Stimulated activated naive CD4-positive, alpha-beta T cell (primary cell): ENCODE results near the gene AMN1.
"Not testable (repeated sequence)": the region's sequence is repeated elsewhere in the genome, so short reads cannot be mapped to it uniquely, and the experiment has no call there.

Experiments used
- DNase-seq, 6 experiments: peaks; one replicate each; lab custom pipeline; 2025; lab: John Stamatoyannopoulos, UW

AMN1 gene

DNA sequence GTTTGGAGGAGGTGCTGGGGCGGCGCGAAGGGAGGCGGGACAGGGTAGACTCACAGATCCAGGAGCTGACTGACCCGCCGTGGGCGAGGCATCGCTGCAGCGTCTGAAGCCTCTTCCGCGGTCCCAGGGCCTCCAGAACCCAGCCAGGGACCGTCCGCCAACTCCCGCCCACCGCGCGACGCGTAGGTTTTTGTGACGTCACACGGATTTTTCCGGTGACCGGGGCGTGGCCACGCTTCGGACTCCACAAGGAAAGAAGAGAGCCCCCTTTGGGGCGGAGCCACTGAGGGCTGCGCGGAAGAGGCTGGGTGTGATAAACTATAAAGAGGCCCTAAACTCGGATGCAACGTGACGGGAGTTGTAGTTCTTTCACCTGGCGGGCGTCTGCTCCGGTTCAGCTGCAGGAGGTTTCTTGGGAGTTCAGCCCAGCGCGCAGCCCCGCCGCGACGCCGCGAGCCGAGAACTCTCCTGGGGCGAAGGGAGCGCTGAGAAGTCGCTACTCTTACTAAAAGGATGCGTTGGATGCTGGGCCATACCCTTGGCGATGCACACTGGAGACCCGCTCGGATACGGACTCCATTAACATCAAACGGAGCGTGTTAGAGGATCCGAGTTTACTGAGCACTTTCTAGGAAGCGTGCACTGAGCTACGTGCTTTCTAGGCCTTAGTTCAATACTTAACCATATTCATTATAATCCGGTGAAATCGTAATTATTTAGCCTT is at the start of gene AMN1:
Gene AMN1, minus strand, starts transcription at position 105 of the 724 bp plus-strand sequence. Its CDS starts 13 bp downstream, at position 92.
- peak; percentile 90 to 96 (median 94) for DNase-seq

DNA sequence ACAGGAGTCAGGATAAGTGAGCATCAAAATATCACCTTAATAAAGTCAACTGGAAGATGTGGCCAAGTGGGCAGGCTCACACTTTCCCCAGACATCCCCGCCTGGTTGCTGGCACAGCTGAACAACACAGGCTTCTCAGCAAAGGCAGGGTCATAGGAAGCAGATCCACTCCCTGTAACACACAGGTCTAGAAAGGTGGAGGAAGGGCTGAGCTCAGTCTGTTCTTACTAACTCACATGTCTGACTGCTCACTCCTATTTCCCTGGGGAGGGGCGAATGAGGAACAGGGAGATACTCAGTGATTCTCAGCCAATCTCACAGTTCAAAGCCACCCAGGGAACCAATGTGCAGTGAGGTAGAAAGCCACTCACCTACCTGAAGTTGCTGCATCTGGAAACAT is 45.0 kb upstream of the AMN1 start:
- peak in 1 of 6 experiments; percentile 6 for DNase-seq

DNA sequence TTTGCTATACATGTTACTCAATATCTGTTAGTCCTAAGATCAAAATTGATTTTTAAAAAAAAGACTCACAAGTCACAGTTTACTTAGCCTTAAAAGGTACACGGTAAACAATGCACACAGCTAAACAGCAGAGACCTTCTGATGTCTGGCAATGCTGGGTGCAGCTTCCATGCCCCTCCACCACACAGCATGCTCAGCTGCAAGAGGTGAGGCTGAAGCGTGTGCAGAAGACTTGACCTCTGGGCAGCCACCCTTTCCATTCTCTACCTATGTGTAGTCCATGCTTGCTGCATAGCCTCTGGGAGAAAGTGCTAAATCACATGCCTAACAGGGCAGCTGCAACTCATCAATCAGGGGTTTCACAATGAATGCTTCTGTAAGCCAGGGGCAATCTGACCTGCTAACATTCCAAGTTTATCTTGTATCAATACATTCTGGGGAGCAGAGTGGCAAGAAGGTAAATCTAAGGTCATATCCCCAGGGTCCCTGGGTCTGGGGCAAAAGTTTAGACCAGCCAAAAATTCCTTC is 44.5 kb upstream of the AMN1 start:
- DNase-seq = no peak

DNA sequence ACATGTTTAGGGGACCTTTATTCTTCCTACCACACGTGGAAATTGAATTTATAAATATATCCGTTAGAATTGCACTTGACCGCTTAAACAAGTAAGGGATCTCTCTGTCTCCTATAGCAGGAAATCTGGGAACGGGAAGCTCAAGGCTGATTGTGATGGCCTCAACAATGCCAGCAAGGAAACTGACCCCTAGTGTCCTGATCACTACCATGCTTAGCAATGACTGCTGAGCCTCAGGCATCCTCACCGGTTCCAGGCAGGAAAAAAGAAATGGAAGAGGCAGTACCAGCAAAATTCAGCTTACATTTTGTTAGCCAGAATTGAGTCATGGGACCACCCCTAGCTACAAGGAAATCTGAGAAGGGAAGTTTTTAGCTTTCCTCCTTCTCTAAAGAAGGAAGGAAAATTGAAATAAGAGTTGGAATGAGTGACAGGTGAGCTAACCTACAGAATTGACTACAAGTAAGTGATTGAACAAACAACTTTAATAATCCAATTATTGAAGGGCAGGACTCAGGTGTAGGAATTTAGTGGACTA is 43.9 kb upstream of the AMN1 start:
- no peak for DNase-seq

DNA sequence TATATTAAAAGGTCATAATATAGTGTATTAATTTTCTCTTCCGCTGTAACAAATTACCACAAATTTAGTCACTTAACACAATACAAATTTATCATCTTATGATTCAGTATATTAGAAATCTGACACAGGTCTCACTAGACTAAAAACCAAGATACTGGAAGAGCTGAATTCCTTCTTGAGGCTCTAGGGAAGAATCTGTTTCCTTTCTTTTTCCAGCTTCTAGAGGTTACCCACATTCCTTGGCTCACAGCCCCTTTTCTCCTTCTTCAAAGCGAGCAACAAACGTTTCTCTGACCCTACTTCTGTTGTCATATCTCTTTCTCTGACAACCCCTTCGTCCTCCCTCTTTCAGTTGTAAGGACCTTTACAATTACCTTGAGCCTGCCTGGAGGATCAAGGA is 43.4 kb upstream of the AMN1 start:
- DNase-seq = no peak

DNA sequence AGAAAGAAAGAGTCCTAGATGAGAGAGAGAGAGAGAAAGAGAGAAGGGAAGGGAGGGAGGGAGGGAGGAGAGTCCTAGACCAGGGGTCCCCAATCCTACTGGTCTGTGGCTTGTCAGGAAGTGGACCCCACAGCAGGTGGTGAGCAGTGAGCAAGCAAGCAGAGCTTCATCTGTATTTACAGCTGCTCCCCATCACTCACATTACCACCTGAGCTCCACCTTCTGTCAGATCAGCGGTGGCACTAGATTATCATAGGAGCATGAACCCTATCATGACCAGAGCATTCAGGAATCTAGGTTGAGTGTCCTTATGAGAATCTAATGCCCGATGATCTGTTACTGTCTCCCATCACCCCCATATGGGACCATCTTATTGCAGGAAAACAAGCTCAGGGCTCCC is 39.2 kb upstream of the AMN1 start:
- DNase-seq = no peak

DNA sequence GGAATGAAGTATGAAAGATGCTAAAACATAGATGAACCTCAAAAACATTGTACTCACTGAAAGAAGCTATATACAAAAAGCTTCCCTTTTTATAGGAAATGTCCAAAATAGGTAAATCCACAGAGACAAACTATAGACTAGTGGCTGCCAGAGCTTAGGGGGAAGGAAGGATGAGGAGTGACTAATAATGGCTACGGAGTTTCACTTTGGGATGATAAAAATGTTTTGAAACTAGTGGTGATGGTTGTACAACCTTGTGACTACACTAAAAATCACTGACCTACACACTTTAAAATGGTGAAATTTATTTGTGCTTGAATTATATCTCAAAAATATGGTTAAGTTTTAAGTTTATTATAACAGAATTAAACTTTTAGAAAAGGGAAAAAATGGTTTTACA is 37.1 kb upstream of the AMN1 start:
- no peak for DNase-seq

DNA sequence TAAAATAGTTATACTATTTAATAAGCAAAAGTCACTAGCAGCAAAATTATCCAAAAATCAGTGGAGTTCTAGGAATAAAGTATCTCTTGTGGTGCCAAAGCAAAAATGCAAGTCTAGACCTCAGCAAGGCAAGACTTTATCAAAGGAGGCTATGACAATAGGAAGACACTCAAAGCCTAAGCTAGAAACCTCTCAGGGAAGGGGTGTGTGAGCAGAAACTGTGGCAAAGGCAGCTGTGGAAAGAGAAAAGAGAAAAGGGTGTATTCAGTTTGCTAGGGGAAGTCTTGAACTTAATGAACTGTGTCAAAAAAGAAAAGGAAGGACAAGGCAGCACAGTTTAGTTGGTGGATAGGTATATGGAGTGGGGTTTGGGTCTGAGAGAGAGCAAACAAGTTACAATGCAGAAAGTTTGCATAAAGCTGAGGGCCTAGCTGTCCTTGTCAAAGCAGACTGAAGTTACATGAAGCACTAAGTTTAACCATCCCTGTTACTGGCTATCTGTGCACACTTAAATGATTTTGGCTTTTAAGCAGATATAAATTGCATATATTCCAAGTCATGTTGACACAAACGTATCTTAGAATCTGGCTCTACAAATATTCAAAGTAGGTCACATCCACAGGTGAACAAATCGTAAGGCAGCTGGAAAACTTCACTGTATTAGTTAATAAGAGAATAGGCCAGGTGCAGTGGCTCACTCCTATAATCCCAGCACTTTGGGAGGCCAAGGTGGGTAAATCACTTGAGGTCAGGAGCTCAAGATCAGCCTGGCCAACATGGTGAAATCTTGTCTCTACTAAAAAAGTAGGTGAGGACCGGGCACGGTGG is 31.0 kb upstream of the AMN1 start:
- no peak for DNase-seq

DNA sequence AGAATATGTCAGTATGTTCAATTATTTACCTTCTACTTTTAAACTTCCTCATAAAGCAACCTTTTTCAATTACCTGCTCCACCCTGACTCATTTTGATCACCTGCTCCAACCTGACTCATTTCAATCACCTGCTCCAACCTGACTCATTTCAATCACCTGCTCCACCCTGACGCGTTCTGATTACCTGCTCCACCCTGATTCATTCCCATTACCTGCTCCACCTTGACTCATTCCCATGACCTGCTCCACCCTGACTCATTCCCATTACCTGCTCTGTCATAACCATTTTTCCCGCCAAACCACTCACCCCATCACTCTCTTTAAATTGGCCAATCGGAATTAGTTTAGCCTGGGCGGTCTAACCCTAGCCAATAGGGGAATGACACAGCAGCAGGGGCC is 29.5 kb upstream of the AMN1 start:
- not testable (repeated sequence) for DNase-seq

DNA sequence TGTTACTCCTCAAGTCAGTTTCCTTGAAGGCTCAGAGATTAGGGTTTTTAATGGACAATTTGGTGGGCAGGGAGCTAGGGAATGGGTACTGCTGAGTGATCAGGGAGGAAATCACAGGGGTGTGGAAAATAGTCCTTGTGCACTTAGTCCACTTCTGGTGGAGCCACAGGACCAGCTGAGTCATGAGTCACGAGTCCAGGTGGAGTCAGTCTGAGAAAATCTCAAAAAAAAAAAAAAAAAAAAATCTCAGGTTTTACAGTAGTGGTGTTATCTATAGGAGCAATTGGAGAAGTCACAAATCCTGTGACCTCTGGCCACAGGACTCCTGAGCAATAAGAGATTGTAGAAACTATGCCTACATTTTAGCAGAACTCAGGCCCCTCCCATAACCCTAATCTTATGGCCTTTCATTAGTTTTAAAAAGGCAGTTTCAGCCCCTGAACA is 28.2 kb upstream of the AMN1 start:
- DNase-seq = no peak

DNA sequence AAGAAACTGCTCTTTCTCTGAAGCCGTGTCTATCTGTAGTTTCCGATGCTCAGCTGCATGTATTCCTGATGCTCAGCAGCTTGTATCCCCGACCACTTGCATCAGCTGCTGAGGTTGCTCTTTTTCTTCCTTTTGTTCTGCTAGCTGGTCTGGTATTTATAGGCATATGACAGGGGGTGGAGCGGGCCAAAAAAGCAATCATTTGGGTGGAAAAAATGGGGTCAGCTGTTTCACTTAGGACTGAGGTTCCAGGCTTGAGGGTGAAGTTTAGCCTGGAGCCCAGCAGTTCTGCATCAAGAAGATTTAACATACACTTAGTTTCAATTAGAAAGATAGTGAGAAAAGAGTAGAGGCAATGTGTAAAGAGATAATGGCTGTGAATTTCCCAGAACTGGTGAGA is 23.6 kb upstream of the AMN1 start:
- DNase-seq = no peak

DNA sequence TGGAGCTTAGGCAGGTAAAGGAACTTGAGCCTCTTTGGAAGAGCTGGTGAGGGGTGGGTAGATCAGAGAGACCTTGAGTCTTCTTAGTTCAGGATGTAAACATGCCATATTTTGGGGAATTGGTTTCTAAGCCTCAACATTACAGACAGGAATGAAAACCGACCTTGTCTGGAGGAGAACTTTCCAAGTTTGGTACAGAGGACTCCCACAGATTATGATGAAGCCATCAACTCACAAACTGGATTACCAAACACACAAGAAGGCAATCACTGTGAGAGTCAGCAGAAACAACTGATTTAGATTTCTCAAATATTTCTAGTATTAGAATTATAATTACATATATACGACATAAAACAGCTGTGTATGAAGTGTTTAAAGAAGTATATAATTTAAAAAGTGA is 22.3 kb upstream of the AMN1 start:
- DNase-seq = no peak

DNA sequence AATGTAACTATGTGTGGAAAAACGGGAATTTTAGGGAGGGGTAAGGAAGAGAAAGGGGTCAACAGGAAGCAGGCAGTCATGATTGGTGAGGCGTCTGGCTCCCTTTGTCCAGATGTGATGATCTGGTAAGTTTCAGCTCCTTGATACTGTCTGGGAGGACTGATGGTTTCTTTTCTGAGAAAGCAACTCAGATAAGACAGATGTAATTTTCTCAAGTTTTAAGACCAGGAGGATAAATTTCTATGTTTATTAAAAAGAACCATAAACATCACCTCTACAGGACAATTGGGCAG is 21.9 kb upstream of the AMN1 start:
- no peak for DNase-seq

DNA sequence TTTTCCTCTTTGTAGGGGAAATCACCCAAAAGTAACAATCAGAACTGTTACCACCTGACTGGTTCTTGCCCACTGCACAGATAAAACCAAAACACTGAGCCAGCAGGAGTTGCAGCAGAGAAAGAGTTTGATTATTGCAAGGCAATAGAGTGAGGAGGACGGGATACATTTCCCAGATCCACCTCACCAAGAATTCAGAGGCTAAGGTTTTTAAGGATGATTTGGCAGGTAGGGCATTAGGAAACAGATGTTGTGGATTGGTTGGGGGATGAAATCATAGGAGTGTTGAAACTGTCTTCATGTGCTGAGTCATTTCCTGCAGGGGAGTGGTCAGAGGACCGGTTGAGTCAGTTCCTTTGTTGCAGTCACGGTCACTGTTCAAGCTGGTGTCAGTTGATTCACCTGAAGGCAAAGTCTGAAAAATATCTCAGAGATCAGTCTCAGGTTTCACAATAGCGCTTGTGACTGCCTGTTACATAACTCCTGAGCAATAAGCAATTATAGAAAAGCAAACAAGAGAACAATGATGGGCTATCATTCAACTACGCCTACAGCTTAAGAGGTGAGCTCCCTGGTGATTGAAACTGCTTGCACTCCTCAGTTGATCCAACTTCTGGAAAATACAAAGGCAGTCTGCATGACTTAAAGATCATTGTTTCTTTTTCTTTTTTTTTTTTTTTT is 20.3 kb upstream of the AMN1 start:
- no peak for DNase-seq

DNA sequence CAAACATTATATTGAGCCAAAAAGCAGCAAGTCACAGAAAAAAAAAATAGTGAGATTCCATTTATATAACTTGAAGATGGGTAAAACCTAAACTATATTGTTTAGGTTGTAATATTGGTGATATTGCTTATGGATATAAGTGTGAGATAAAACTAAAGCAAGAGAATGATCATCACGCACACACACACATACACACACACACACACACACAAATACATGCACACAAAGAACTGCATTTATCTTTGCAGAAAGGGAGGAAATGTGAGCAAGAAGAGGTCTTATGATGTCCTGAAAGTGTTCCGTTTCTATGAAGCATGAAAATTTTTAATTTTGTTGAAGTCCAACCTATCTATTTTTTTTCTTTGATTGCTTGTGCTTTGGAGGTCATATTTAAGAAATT is 16.4 kb upstream of the AMN1 start:
- no peak for DNase-seq

DNA sequence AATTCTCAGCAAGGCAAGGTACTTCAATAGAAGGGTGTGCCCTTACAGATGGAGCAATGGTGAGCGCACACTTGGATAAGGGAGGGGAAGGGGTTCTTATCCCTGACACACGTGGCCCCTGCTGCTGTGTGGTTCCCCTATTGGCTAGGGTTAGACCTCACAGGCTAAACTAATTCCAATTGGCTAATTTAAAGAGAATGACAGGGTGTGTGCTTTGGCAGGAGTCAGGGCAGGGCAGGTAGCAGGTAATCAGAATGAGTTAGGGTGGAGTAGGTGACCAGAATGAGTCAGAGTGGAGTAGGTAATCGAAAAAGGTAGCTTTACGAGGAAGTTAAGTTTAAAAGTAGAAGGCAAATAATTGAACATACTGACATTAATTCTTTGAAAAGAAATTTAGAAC is 15.5 kb upstream of the AMN1 start:
- not testable (repeated sequence) for DNase-seq

DNA sequence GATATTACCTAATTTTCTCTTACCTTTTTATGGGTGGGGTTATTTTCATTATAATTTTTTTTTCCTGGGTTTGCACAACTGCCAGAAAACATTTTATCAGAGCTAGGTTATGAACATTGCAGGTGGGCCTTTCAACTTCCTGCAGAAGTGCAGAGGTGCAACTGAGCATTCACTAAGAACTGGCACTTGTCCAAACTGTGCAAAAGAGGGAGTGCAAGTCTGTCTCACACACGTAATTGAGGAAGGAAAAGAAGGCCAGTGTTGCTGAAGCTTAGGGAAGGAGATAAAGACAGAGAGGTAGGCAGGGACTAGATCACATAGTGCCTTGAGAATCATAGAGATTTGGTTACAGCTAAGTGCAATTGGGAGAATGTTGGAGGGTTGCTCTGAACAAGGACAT is 14.1 kb upstream of the AMN1 start:
- DNase-seq = peak in 2 of 6 experiments; percentile 43 to 46

DNA sequence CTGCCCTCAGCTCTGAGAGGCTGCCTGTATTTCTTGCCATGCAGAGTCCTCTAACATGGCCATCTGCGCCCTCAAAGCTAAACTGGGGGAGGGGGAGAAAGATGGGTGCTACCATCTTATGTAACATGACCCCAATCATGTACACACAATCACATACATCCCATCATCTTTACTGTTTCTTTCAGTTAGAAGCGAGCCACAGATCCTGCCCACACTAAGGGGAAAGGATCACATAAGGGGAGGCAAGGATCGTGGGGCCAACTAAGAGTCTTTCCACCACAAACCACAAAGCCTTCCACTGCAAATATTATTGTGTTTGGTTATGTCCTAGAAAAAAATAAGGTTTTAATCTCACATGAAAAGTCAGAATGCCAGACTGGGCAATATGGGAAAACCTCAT is 11.8 kb upstream of the AMN1 start:
- no peak for DNase-seq

DNA sequence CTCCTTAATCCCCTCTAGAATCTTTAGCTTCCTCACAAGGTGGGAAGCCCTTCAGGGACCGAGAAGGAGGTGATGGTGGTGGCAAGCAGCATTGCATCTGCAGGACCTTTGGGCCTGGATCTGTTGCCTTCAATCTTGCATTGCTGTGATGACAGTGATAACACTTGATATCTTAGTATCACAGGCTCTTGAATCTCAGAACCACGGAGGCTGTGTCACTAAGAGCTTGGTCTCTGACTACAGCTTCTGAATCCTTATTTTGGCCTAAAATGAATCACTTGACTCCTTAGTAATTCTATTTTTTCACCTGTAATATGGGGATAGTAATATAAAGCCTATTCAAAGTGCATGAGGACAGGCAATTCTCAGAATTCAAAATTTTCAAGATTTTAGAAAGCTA is 8.9 kb upstream of the AMN1 start:
- DNase-seq = no peak

DNA sequence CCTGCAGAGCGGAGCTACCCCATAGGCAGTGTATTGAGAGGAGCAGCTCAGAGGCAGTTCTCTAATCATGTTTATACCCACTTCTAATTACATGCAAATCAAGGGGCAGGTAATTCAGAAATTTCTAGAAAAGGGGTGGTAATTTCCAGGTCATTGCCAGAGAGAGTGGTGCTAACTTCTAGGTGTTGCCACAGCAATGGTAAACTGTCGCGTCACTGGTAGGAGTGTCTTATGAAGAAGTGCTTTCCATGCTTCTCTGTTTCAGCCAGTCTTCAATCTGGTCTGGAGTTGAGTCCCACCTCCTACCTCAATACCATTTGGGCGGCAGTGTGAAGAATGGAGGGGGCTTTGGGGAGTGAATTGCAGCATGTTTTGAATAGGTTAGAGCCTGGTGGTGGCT is 8.5 kb upstream of the AMN1 start:
- DNase-seq = no peak

DNA sequence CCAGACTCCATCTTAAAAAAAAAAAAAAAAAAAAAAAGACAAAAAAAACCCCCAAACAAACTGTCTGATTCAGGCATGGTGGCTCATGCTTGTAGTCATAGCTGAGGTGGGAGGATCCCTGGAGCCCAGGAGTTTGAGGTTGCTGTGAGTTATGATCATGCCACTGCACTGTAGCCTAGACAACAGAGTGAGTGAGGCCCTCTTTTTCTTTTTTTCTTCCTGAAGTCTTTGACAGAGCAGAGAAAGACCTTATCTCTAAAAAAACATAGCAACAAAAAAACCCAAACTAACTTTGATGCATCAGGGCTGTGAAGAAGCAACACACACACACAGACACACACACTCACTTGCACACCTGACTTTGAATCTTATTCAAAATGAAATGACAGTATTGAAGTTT is 7.7 kb upstream of the AMN1 start:
- peak; percentile 9 to 87 (median 71) for DNase-seq
